Kidney (tissue), 14 donors: ENCODE results near the gene HECTD4. TPM values are rescaled to one million over a fixed set of nuclear protein-coding genes. Genes with fewer than 3 reads are reported as not detected.

Experiments used
- DNase-seq, 5 donors: peaks; one replicate each; pipeline ENCODE4 v3.0.0-alpha.2; 2013 to 2020
- FAIRE-seq: peaks from 2 replicates; lab custom pipeline; 2012; peaks lifted over from hg19 to GRCh38; lab: Jason Lieb, UNC
- H3K27ac ChIP-seq, 2 donors: one replicate each; pipeline ENCODE4 v1.7.0; 2013; ENCODE audit warnings: low read depth in 2 of 2, low read length in 2 of 2, inconsistent platforms in 1 of 2
- H3K27me3 ChIP-seq: one replicate; pipeline ENCODE4 v1.7.1; 2013; ENCODE audit warnings: low read length, inconsistent platforms; ENCODE audit not compliant: control insufficient read depth, insufficient read depth
- H3K36me3 ChIP-seq, 3 donors: one replicate each; pipeline versions ENCODE4 v1.7.0 to v1.7.1; 2013; ENCODE audit warnings: low read length in 3 of 3, control low read depth in 1 of 3, inconsistent platforms in 1 of 3; ENCODE audit not compliant: insufficient read depth in 3 of 3, control insufficient read depth in 2 of 3
- H3K4me1 ChIP-seq, 3 donors: one replicate each; pipeline versions ENCODE4 v1.7.0 to v1.7.1; 2013; ENCODE audit warnings: low read length in 3 of 3, inconsistent platforms in 1 of 3, low read depth in 1 of 3; ENCODE audit not compliant: control insufficient read depth in 2 of 3, insufficient read depth in 2 of 3
- H3K4me3 ChIP-seq, 3 donors: one replicate each; pipeline versions ENCODE4 v1.7.0 to v1.8.1; 2013; ENCODE audit warnings: low read length in 3 of 3, control low read depth in 1 of 3, inconsistent platforms in 1 of 3
- H3K9ac ChIP-seq, 3 donors: one replicate each; pipeline versions ENCODE4 v1.7.0 to v1.7.1; 2013; ENCODE audit warnings: low read length in 3 of 3, control low read depth in 1 of 3, inconsistent platforms in 1 of 3
- H3K9me3 ChIP-seq, 3 donors: one replicate each; pipeline versions ENCODE4 v1.7.0 to v1.7.1; 2013; ENCODE audit warnings: low read length in 3 of 3, control low read depth in 1 of 3, inconsistent platforms in 1 of 3; ENCODE audit not compliant: control insufficient read depth in 2 of 3, insufficient read depth in 1 of 3
- intact Hi-C: fragments of 100-400 bp; cut with DNase I; formaldehyde crosslinking; loops from one replicate; pipeline ENCODE4 v1.11.1; 2022
- polyA plus RNA-seq: library from polyadenylated mRNA; stranded (reverse); fragments of 350-450 nt; fragmentation: Illumina TruSeq; extraction: RNeasy Lipid Tissue Mini Kit (QIAGEN cat#74804); gene quantifications from one replicate; pipeline ENCODE4 v1.2.3, GENCODE V29; 2014; ENCODE audit warnings: low read depth, low replicate concordance; ENCODE audit not compliant: insufficient read depth
- total RNA-seq: library from RNA; stranded (reverse); fragmentation: NEBNext Ultra II Directional; extraction: Animal tissue kit (Norgen Biotek cat#: 25700); gene quantifications from one replicate; pipeline ENCODE4 v1.2.1, GENCODE V29; 2021
- TF ChIP-seq, protein P1 (sequence below): IDR thresholded peaks from 3 replicates; pipeline ENCODE4 v1.5.1; 2012; ENCODE audit warnings: mild to moderate bottlenecking, moderate library complexity, borderline replicate concordance; ENCODE audit not compliant: insufficient read depth; ENCODE audit errors: extremely low read depth
- donor health status: control.
- donor health status: control.
- donor health status: control.
- donor health status: control.
- donor health status: control.
- donor health status: DM: yes; HTN: yes; CAD: no.
- donor health status: Normal renal cell carcinoma (clear cell type).

The HECTD4 gene
- total and polyA plus RNA-seq, 2 donors from 2014 or later: 15.6 to 53.1 TPM

DNA sequence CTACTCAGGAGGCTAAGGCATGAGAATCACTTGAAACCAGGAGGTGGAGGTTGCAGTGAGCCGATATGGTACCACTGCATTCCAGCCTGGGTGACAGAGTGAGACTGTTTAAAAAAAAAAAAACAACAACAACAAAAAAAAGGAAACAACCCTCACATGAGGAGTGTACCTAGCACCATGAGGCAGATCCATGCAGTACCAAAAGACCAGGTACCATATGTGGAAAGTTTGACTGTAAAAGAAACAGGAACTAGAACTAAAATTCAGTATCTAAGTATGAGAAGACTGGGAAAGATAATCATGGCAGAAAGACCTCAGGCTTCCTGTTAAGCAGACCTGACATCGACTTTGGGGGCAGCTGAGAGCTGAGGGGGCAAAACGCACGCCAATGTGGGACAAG is 201.8 kb downstream of the HECTD4 start:
- Histone ChIP-seq H3K9me3 (no peaks in the 10 kb centered on the region), H3K27ac (no peak overlapping the region), H3K4me3 (no peak overlapping the region), H3K27me3 (no peaks in the 10 kb centered on the region), H3K36me3 (peaks cover 0 to 29% (median 27%) of the 10 kb centered on the region in 3 donors), H3K4me1 (no peaks in the 10 kb centered on the region), H3K9ac (no peak overlapping the region)
- intact Hi-C loops: no loop called here
- DNase-seq: no peak
- TF ChIP-seq, protein P1, sequence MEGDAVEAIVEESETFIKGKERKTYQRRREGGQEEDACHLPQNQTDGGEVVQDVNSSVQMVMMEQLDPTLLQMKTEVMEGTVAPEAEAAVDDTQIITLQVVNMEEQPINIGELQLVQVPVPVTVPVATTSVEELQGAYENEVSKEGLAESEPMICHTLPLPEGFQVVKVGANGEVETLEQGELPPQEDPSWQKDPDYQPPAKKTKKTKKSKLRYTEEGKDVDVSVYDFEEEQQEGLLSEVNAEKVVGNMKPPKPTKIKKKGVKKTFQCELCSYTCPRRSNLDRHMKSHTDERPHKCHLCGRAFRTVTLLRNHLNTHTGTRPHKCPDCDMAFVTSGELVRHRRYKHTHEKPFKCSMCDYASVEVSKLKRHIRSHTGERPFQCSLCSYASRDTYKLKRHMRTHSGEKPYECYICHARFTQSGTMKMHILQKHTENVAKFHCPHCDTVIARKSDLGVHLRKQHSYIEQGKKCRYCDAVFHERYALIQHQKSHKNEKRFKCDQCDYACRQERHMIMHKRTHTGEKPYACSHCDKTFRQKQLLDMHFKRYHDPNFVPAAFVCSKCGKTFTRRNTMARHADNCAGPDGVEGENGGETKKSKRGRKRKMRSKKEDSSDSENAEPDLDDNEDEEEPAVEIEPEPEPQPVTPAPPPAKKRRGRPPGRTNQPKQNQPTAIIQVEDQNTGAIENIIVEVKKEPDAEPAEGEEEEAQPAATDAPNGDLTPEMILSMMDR: no peak
- FAIRE-seq: no peak

DNA sequence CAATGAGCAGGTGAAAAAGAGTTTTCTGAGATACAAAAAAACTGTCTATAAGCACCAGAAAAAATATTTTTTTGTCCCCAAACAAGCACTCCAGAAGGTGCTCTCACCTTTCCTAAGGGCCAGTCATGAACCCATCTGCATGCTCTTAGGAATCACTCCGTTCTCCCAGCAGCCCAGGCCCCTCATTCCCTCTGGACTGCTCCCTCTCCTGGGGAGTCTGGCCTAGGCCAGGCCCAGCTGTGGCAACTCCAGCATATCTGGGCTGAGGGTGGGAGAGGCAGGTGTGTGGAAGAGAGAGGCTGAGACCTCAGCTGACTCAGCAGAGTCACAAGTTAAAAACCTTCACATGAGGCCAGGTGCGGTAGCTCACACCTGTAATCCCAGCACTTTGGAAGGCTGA is 202.3 kb downstream of the HECTD4 start:
- DNase-seq (peak in 1 of 5 donors; percentile 42), FAIRE-seq (no peak)
- H3K36me3 ChIP-seq: peaks cover 4 to 34% (median 32%) of the 10 kb centered on the region in 3 donors
- no peak overlapping the region for H3K27ac ChIP-seq
- no peak overlapping the region for H3K9ac ChIP-seq
- no peaks in the 10 kb centered on the region for H3K27me3 ChIP-seq
- H3K4me1 ChIP-seq: no peaks in the 10 kb centered on the region
- no peaks in the 10 kb centered on the region for H3K9me3 ChIP-seq
- TF ChIP-seq, protein P1: no peak
- no peak overlapping the region for H3K4me3 ChIP-seq
- intact Hi-C loops: no loop called here

DNA sequence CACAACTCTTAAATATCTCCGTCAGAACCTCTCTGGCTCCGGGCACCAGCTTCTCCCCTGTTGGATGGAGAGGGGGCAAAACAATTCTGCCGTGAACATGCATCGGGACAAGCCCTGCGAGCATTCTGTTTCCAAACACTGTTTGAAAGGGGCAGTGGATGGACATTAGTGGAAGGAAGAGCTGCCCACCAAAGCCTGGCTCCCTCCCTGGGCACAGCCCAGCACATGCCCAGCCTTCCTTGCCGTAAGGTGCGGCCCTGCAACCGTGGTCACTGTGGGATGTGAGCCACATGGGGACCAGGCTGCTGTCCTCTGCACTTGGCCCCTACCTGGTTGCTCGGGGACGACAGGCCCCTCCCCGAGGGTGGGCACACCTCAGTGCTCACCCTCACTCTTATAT is 202.9 kb downstream of the HECTD4 start:
- DNase-seq: no peak
- FAIRE-seq: no peak
- H3K9ac ChIP-seq: no peak overlapping the region
- no peak overlapping the region for H3K27ac ChIP-seq
- H3K36me3 ChIP-seq: peaks cover 4 to 37% (median 33%) of the 10 kb centered on the region in 3 donors
- intact Hi-C loops: no loop called here
- H3K4me1 ChIP-seq: no peaks in the 10 kb centered on the region
- no peaks in the 10 kb centered on the region for H3K9me3 ChIP-seq
- no peak overlapping the region for H3K4me3 ChIP-seq
- TF ChIP-seq, protein P1: no peak
- H3K27me3 ChIP-seq: no peaks in the 10 kb centered on the region

DNA sequence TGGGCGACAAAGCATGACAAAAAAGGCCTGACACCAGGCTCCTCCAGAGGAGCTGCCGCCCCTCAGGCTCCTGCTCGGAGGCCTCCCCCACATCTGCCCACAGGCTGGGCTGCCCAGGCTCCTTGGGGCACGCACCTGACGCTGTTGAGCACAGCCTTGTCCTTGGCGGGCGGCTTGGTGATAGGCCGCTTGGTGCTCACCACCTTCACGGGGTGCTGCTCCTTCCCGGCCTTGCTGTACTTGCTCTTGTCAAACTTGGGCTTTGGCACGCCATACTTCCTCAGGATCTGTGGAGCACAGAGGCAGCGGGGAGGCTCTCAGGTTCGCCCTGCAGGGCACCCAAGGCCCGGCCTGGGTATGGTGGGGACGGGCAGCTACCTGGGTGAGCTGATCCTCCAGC is 203.4 kb downstream of the HECTD4 start:
- TF ChIP-seq, protein P1: no peak
- Histone ChIP-seq H3K27ac (no peak overlapping the region), H3K9me3 (no peaks in the 10 kb centered on the region), H3K4me1 (no peaks in the 10 kb centered on the region), H3K9ac (no peak overlapping the region), H3K27me3 (no peaks in the 10 kb centered on the region), H3K36me3 (peaks cover 4 to 37% (median 33%) of the 10 kb centered on the region in 3 donors), H3K4me3 (no peak overlapping the region)
- DNase-seq: peak in 2 of 5 donors; percentile 13 to 43
- FAIRE-seq: no peak
- intact Hi-C loops: no loop called here
